HG02623 (cell line): ENCODE results near the gene BLTP3A.

Experiments used
- ATAC-seq: cut with Tn5 transposase; IDR thresholded peaks from one replicate; pipeline ENCODE4 v1.9.1; 2021; ENCODE audit warnings: moderate library complexity; ENCODE audit not compliant: unreplicated experiment

The BLTP3A gene

GRCh38 chr6:34819571-34820480 is 27.9 kb downstream of the BLTP3A start:
- no peak for ATAC-seq

- no peak for ATAC-seq
These were observed 37.3 kb downstream of the BLTP3A start for GRCh38 chr6:34829137-34829536.

- ATAC-seq, result no peak
These were observed 41.1 kb downstream of the BLTP3A start for GRCh38 chr6:34832942-34833341.

GRCh38 chr6:34834789-34835518 is 43.1 kb downstream of the BLTP3A start:
- no peak for ATAC-seq

- no peak for ATAC-seq
These were observed 44.1 kb downstream of the BLTP3A start for GRCh38 chr6:34836008-34836407.

- ATAC-seq, result no peak
These were observed 44.6 kb downstream of the BLTP3A start for GRCh38 chr6:34836451-34836850.

- no peak for ATAC-seq
These were observed 45.6 kb downstream of the BLTP3A start for GRCh38 chr6:34837528-34837927.

GRCh38 chr6:34839666-34840352 is 47.9 kb downstream of the BLTP3A start:
- ATAC-seq, result no peak
